GM21515 (cell line): ENCODE data around the gene WDFY4.

Experiments
- ATAC-seq: cut with Tn5 transposase; IDR thresholded peaks from one replicate; pipeline ENCODE4 v1.9.1; 2021; ENCODE audit not compliant: unreplicated experiment

Gene WDFY4

DNA sequence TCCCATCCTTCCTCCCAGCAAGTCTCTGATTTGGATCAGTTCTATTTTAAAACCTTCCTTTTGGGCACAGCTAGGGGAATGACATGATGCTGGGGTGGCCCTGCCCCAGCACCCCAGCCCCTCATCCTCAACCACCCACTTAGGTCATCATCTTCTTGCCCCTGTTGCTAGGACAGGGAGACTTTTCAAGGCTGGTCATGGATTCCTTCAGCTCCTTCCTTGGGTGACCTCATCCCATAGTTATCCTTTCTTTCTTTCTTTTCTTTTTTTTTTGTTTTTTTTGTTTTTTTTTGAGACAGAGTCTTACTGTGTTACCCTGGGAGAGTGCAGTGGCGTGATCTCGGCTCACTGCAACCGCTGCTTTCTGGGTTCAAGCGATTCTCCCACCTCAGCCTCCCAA is 127.2 kb downstream of the WDFY4 start:
- no peak for ATAC-seq

- no peak for ATAC-seq
These were observed 128.6 kb downstream of the WDFY4 start for GRCh38 chr10:48813291-48813690.

GRCh38 chr10:48813825-48814224 is 129.2 kb downstream of the WDFY4 start:
- ATAC-seq: no peak

DNA sequence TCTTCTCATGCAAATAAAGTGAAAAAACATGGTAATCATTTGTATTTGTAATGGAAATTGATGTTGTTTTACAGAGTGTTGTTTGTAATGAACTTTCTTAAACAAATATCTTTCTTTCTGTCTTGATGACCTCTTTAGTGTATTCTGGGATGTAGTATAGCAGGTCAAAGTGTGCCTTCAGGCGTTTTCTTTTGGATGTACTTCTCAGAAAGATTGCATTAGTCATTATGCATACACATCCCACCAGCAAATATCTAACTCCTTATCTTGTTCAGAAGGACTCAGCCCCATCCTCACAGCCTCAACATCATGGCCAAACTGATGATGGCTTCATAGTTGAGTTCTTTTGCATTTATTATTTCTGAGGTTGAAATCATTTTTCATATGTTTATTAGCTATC is 130.3 kb downstream of the WDFY4 start:
- ATAC-seq: no peak

DNA sequence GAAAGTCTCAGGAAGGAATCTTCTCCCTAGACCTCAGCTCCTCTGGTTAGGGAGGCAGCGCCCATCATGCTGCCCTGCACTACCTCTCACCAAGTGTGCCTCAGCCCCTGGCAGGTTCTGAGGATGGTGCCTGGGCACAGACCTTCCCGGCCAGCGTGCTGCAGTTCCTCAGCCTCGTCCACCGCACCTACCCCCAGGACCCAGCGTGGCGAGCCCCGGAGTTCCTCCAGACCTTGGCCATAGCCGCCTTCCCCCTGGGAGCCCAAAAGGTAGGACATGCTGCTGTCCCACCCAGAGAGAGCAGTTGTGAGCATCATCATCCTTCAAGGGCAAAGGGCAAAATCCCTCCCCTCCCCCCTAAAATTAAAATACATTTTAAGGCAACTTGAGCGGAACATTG is 132.5 kb downstream of the WDFY4 start:
- no peak for ATAC-seq

GRCh38 chr10:48818081-48818480 is 133.4 kb downstream of the WDFY4 start:
- ATAC-seq: no peak

DNA sequence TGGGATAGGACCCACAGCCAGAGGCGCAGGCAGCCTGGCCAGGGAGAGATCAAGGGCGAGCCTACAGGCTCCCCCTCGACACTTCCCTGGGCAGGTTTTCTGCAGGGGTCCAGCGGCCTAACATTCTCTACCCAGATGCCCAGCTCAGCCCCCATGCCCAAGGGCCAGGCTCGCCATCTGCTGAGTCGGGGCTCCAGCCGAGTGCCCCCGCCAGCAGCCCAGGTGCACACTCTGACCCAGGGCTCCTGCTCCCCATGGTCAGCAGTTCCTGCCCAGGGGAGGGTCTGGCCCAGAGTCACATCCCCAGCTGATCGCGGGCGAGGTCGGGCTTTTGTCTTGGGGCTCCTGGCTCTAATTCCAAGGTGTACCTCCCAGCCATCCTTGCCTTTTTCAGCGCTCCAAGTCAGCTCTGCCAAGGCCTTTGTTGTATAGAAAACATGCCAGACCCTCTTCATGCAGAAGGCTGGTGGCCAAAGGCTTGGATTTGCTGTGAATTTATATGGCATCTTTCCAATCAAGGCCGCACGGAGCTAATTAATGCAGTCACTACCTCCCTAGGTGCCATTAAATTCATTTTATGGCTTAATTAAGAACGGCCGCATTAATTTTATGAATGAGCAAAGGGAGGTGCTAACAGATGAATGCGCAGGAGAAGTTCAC is 134.3 kb downstream of the WDFY4 start:
- no peak for ATAC-seq

DNA sequence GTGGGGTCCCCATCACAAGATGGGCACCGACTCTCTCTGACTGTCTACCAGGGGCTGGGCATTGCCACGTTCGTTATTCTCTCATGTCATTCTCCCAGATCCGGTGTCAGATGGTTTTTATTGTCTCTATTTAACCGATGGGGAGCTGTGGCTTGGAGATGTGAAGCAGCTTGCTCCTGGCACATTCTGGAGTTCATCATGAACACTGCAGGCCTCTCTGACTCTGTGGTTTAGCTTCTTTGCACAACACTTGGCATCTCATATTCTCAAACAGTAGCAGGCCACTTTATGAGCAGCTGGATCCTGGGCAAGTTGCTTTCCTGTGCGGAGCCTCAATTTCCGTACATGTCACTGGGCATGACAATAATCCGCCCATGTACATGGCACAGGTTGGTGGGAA is 135.1 kb downstream of the WDFY4 start:
- no peak for ATAC-seq

- ATAC-seq: no peak
These were observed 135.6 kb downstream of the WDFY4 start for GRCh38 chr10:48820231-48820630.

DNA sequence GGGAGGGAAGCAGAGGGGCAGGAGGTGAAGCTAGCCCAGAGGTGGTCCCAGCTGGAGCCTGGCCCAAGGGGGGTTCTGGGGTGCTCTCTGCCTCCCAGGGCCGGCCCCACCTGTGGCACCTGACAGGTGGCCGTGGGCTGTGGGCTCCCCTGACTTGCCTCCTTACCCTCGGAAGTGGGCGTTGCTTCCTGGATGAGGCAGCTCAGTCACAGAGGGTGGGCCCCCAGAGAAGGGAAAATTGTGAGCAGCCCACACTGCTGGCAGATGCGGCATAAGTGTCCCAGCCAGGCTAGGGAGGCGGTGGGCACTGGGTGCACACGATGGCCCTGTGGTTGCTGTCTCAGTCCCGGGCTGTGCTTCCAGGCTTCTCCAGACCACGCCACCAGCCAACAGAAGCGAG is 136.0 kb downstream of the WDFY4 start:
- no peak for ATAC-seq

GRCh38 chr10:48821111-48821510 is 136.4 kb downstream of the WDFY4 start:
- ATAC-seq: no peak

- ATAC-seq: no peak
These were observed 137.0 kb downstream of the WDFY4 start for GRCh38 chr10:48821692-48822091.

DNA sequence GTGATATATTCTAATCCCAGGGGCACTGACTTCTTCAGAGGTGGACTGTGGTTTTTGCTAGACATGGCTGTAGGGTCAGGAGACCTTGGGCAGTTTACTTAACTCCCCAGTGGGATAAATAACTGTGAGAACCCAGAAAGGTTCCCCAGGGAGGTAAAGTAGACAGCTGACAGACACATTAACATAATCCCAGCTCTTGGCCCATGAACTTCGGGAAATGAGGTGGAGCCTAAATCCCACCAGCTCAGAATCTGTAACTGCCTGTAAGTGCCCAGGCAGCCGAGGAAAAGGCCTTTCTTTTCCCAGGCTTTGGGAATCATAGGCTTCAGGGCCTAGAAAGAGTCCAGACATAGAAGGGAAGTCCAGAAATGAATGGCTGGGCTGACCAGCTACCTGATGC is 149.0 kb downstream of the WDFY4 start:
- no peak for ATAC-seq

DNA sequence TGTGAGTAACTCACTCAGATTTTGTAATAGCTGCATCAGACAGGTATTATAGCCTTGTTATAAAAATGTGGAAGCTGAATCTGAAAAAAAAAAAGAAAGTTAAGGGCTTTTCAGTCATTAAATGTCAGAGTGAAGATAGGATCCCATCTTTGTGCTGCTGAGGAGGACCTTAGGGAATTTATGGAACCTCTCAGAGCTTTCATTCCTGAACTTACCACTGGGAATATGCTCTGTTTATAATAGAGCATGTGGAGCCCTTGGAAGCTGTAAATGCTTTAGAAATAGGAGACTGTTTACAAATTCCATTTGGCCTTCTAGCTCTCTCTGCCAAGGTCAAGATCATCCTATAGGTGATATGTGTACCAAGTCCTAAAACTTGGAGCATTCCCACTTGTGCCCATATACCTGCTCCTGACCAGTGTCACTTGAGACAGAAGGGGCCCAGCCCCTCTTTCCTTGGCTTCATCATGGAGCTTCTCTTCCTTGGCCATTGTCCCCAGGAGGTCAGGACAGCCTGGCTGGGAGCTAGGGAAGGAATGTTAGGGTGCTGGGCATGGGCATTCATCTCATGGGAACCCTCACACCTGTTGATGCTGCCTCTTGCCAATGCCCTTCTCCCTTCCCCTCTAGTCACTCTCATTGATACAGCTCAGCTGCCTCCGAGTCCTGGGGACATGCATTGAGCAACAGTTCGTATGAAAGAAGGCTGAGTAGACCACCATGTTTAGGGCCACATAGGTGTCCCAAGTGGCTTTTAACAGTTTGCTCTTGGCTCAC is 149.7 kb downstream of the WDFY4 start:
- no peak for ATAC-seq

GRCh38 chr10:48835781-48836180 is 151.1 kb downstream of the WDFY4 start:
- no peak for ATAC-seq

DNA sequence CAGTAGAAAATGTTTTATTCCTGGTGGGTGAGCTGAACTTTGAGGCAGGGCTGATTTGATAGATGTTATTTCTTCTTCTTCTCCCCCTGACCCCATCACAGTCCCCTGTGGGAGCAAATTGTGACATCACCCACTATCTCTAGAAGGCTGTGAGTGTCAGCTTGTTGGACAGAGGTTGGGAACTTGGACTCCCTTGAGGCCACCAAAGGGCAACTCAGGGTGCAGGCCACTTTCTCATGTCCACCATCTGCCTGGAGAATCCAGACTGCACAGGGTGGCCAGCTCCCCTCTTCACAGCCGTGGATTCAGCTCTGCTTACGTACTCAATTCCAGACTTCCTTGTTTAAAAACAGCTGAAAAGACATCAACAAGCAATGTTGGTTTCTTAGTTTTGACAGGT is 151.9 kb downstream of the WDFY4 start:
- ATAC-seq: no peak

GRCh38 chr10:48838834-48839233 is 154.2 kb downstream of the WDFY4 start:
- ATAC-seq: no peak

- ATAC-seq: no peak
These were observed 155.4 kb downstream of the WDFY4 start for GRCh38 chr10:48839809-48840679.

DNA sequence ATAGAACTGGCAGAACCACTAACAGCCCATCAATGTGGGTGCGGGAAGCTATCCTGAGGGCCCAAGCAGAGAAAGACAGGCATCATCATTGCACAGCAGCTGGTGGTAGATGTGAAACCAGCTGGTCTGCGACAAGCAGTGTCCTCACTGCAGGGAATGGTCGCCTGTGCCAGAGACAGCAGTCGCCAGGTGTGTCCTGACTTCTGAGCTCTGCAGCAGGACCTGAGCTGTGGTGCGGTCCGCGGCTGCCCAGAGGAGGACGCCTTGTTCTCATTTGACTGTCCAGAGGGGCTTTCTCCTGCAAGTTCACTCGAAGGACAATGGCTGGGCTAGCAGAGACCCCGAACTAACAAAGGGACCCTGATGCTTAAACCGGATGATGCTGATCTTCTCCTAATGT is 157.6 kb downstream of the WDFY4 start:
- ATAC-seq: no peak

GRCh38 chr10:48843198-48843597 is 158.5 kb downstream of the WDFY4 start:
- ATAC-seq: no peak

DNA sequence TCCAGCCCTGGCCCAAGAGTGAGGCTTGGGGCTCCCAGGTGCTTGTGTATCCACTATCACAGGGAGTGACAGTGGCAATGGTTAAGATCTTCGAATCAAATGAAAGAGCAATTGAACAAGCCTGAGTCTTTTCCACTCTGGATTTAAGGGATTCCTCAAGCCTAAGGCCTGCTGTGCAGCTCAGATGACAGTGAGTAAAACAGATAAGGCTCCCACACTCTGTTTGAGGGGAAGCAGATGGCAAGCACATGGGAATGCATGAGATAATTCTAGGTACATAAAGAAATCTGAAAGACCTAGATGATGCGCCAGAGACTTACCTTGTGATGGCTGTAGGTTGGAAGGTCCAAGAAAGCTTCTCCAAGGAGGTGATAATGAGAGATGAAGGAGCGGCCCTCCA is 159.9 kb downstream of the WDFY4 start:
- ATAC-seq: no peak

DNA sequence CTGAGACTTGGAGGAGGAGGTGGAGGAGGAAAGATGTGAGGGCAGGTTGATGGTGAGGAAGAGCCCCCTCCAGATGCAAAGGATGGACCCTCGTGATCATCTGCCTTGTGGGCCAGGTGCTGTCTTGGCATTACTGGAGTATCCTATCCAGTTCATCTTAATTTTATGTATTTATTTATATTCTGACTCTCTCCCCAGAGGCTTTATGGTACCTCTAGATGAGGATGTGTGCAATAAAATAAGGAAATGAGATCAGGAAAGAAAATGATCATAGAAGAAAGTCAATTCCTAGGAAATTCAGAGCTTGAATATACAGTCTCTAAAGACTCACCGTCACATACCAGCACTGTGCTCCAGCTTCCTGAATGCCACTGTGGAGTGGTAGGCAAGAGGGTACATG is 160.8 kb downstream of the WDFY4 start:
- ATAC-seq: no peak
